ENCODE data around the gene QARS1.

- TF ChIP-seq CTCF (conservative IDR thresholded peaks at IDR 0.05 in 1 of 2, IDR thresholded peaks at IDR 0.05 in 1 of 2; ENCODE audit: extremely low read depth in 1 of 2, insufficient read depth in 1 of 2, low read depth in 1 of 2, low read length in 2 of 2) (no peak), EZH2 (IDR thresholded peaks at IDR 0.05; ENCODE audit: borderline replicate concordance, low read length) (no peak)
These were observed 14.5 kb upstream of the QARS1 start for GRCh38 chr3:49119036-49119435.
